Measurements from ENCODE around the gene CCDC150.

DNA sequence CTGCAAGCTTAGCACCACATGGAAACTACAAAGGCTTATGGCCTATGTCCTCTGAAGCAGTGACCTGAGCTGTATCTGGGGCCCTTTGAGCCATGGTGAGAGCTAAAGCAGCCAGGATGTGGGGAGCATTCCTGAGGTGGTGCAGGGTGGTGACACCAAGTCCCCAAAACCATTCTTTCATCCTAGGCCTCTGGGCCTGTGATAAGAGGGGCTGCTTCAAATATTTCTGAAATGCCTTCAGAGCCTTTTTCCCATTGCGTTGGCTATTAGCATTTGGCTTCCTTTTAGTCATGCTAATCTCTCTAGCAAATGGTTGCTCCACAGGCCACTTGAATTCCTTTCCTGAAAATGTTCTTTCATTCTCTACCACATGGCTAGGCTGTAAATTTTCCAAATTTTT is 13.4 kb downstream of the CCDC150 start:
- no peak for TF ChIP-seq POLR2A (IDR thresholded peaks at IDR 0.05; ENCODE audit: low read length)
- TF ChIP-seq GATA1 (IDR thresholded peaks at IDR 0.05; ENCODE audit: low read depth, low read length) = no peak
